Measurements from ENCODE around the gene AAMDC.
A peak's percentile ranks its signal among the peaks of the same experiment; 100 is the strongest.
"Not testable (repeated sequence)": the region's sequence is repeated elsewhere in the genome, so short reads cannot be mapped to it uniquely, and the experiment has no call there.

The AAMDC gene

DNA sequence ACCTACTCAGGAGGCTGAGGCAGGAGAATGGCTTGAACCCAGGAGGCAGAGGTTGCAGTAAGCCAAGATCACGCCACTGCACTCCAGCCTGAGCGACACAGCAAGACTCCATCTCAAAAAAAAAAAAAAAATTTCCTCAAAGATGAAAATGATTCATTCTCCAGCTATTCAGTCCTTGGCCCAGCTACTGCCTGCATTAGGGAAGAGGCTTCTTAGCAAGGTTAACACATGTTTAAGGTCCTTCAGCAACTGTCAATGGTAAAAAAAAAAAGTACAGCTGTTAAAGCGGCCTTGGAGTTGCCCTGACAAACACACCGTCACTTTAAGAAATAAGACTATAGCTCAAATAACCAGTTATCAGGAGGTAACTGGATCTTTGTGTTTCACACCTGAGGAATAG, 57.3 kb downstream of the AAMDC start:
- H3K4me3 ChIP-seq (ENCODE audit: low read length); DNase-seq (ENCODE audit: low read depth, low spot score): not testable (repeated sequence)

DNA sequence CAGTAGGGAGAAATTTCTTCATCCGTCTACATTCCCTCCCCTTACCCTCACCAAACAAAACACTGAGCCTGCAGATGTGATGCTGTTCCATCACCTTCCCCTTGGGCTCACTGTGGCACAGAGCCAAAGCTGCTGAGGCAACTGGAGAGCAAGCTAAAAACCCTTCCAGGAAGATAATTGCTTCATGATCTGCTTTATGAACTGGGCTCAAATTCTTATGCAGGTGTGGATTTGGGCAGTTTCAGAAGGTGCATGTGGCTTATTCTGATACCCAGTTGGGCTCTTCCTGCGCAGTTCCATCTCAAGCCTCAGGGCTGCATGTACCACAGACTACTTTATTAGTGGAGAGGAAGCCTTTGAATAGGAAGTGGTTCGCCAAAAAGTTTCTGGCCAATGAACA, 58.3 kb downstream of the AAMDC start:
- DNase-seq (ENCODE audit: low read depth, low spot score) = peak; percentile 58
- no peak overlapping the region for H3K4me3 ChIP-seq (ENCODE audit: low read length)

DNA sequence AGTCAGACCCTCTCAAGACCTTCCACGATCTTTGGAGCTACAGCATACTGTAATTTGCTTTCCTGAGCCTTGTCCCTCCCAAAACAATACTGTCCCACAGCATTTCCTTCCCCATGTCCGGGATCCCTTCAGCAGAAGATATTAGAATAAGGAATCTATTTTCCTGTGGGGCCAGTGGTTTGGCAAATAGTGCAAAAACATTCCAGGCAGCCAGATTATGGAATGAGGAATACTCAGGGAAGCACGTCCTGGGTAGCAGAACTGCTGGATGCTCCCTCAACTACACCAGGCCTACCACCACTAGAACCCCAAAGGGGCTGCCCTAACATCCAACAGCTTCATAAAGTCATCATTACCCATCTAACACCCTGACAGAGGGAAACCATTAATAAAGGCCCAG, 61.5 kb downstream of the AAMDC start:
- no peak for DNase-seq (ENCODE audit: low read depth, low spot score)
- H3K4me3 ChIP-seq (ENCODE audit: low read length) = no peak overlapping the region

DNA sequence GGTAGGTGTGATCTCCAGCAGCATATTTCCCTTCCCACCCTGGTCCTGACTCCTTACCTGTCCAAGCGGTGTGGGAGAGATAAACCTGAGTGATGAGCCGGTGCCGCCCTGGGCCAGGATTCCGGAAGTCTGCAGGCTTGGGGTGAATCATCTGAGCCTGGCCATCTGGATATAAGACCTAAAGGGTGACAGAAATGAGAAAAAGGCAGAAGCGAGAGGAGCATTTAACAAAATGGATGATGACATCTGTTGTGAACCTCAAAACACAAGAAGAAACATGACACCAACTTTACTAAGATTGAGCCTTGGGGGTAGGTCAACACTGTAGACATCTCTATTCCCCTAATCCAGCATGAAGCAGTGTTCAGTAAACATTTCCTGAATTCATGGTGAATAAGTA, 62.8 kb downstream of the AAMDC start:
- H3K4me3 ChIP-seq (ENCODE audit: low read length) = no peak overlapping the region
- DNase-seq (ENCODE audit: low read depth, low spot score) = no peak

DNA sequence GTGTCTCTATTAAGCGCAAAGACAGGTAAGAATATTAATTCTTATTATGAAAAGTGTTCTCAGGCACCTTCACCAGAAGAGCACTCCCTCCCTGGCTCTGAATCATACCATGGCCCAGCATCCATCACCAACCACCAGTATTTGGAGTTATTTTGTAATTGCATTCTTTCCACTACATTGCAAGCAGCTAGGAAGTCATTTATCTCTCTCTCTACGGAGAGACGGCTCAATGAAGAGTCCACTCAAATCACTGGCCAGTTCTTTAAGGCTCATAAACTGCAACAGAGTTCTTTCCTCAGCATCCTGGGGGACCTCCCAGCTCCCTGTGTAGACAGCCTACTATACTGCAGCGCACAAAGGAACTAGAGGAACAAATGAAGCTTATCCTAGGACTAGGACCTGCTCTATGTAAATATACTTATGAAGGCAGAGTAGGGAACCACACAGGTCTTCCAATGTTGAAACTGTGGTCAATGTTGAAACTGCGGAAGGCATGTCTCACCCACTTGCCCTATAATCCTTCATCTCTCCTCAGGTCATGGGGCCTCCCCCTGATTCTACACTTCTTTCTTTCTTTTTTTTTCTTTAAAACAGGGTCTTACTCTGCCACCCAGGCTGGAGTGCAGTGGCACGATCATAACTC, 63.4 kb downstream of the AAMDC start:
- DNase-seq (ENCODE audit: low read depth, low spot score) = no peak
- H3K4me3 ChIP-seq (ENCODE audit: low read length) = no peak overlapping the region

DNA sequence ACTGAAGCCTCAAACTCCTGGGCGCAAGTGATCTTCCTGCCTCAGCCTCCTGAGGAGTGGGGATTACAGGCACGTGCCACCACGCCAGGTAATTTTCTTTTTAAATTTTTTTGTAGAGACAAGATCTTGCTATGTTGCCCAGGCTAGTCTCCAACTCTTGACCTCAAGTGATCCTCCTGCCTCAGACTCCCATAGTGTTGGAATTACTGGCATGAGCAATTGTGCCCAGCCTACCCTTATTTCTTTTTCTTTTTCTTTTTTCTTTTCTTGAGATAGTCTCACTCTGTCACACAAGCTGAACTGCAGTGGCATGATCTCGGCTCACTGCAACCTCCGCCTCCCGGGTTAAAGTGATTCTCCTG, 63.9 kb downstream of the AAMDC start:
- H3K4me3 ChIP-seq (ENCODE audit: low read length) = no peak overlapping the region
- no peak for DNase-seq (ENCODE audit: low read depth, low spot score)

DNA sequence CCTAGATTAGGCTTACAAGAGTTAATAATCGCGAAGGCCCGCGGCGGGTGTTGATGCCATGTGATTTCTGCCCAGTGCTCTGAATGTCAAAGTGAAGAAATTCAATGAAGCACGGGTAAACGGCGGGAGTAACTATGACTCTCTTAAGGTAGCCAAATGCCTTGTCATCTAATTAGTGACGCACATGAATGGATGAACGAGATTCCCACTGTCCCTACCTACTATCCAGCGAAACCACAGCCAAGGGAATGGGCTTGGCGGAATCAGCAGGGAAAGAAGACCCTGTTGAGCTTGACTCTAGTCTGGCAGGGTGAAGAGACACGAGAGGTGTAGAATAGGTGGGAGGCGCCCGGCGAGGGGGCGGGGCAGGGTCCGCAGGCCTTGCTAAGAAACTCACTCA, 65.5 kb downstream of the AAMDC start:
- no peak for DNase-seq (ENCODE audit: low read depth, low spot score)
- H3K4me3 ChIP-seq (ENCODE audit: low read length) = no peak overlapping the region

DNA sequence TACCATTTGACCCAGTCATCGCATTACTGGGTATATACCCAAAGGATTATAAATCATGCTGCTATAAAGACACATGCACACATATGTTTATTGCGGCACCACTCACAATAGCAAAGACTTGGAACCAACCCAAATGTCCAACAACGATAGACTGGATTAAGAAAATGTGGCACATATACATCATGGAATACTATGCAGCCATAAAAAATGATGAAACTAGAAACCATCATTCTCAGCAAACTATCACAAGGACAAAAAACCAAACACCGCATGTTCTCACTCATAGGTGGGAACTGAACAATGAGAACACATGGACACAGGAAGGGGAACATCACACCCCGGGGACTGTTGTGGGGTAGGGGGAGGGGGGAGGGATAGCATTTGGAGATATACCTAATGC, 68.1 kb downstream of the AAMDC start:
- not testable (repeated sequence) for DNase-seq (ENCODE audit: low read depth, low spot score); H3K4me3 ChIP-seq (ENCODE audit: low read length)

DNA sequence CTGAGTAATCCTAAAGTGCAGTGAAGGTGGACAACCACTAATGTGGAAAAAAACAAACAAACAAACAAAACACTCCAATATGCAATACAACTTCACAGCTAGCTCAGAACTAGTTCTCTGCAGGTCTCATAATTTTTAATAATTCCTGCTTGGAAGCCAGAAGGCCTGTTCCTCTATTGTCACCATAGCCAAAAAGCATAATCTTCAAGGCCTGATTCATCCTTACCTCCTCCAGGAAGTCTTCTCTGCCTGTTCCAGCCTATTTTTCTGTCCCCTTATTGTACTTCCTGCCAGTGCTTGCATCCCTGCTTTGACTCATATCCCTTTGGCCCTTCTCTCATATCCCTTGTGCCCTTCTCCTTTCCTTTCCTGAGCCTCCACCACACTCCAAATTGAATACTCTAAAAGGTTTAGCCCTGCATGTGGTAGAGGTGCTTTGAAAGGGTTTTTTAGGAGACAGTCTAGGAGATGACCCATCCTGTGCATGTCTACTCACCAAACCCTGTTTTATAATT, 69.2 kb downstream of the AAMDC start:
- H3K4me3 ChIP-seq (ENCODE audit: low read length); DNase-seq (ENCODE audit: low read depth, low spot score): not testable (repeated sequence)

DNA sequence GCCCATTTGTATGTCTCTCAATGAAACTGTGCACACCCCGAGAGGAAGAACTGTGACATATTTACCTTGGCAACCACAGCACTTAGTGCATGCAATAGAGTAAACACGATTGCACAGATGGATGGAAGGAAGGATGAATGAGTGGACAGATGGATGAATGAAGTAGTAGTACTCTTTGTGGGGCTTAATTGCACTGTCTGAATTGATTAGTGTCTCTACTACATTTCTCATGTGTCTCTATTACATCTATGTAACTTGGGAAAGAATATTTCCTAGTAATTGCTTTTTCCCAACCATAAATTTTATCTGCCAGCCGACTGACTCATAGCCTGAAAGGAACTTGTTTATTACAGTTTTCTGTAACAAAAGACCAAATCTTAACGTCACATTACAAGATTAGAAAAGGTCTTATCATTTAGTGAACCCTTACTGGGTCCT, 69.7 kb downstream of the AAMDC start:
- H3K4me3 ChIP-seq (ENCODE audit: low read length); DNase-seq (ENCODE audit: low read depth, low spot score): not testable (repeated sequence)

DNA sequence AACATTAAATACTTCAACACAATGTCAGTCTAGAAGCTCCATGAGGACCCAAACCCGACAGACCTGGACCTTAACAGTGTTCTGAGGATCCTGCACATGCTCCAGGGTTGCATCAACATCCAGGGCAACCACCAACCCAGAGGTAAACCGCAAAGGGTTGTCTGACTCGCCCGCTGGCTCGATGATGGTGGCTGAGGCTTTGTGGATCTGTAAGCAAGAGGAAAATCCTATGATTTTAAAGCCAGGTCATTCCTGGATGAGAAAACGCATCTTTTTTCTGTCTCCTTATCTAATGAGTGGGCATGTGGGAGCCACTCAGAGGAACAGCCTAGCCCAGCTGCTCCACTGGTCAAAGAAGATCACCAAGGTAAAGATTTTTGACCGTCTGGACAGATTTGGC, 70.3 kb downstream of the AAMDC start:
- H3K4me3 ChIP-seq (ENCODE audit: low read length); DNase-seq (ENCODE audit: low read depth, low spot score): not testable (repeated sequence)

DNA sequence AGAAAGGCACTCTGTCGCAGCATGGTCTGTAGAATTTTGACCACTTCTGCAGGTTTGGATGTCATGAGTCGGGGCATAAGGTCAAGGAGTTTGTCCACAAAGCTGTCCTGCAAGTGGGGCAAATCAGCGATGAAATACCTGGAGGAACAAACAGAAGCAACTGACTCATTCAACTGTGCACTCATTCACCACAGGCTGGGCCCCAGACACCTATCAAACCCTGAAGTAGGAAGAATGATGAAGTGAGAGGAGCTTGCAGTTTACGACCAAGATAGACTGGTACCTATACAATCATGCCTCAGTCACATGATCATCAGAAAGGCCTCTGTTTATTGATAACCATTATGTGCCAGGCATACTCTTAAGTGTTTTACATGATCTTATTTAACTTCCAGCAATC, 70.8 kb downstream of the AAMDC start:
- not testable (repeated sequence) for DNase-seq (ENCODE audit: low read depth, low spot score); H3K4me3 ChIP-seq (ENCODE audit: low read length)

DNA sequence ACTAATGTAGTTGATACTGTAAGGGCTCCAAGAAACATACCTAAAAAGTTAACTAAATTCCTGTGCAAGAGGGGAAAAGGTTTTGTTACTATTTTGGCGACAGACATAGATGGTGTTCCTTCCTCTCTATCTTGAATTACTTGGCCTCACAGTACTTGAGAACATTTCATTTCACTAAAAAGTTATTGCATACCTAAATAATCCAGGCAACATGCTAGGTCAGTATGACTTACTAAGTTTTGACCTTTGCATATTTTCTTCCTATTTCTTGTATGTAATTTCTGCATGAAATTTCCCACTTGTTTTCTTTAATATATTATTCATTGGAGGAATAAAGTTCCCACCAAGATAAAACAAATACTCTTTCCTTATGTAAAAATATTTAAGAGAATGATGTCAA, 74.0 kb downstream of the AAMDC start:
- not testable (repeated sequence) for DNase-seq (ENCODE audit: low read depth, low spot score); H3K4me3 ChIP-seq (ENCODE audit: low read length)

DNA sequence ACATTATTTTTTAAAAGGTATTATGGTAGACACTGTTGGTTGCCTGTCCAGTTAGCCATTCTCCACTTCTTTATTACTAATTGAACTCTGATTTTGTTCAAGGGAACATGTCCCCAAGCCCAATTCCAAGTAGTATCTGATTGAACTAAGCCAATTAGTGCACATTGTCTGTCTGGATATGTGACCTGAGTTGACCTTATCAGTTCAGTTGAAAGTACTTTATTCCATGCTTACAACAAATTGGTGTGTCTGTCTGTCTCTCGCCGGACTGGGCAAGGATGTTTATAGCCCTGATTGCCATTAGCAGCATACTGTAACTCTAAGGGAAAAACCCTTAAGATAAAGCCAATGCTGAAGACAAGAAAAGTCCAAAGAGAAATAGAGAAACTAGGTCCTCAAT, 87.9 kb downstream of the AAMDC start:
- no peak for DNase-seq (ENCODE audit: low read depth, low spot score)

DNA sequence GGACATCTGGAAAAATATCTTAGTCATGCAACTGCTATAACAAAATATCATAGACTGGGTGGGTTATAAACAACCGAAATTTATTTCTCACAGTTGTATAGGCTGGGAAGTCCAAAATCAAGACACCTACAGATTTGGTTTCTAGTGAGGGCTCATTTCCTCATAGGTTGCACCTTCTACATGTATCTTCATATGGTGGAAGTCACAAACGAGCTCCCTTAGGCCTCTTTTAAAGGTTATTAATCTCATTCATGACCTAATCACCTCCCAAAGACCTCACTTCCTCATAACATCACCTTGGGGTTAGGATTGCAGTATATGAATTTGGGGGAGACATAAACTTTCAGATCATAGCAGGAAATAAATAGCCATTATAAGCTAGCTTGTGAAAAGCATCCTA, 88.3 kb downstream of the AAMDC start:
- no peak overlapping the region for H3K4me3 ChIP-seq (ENCODE audit: low read length)

More for the DNA sequence above, 87.9 kb downstream of the AAMDC start:
- H3K4me3 ChIP-seq (ENCODE audit: low read length) = no peak overlapping the region

DNA sequence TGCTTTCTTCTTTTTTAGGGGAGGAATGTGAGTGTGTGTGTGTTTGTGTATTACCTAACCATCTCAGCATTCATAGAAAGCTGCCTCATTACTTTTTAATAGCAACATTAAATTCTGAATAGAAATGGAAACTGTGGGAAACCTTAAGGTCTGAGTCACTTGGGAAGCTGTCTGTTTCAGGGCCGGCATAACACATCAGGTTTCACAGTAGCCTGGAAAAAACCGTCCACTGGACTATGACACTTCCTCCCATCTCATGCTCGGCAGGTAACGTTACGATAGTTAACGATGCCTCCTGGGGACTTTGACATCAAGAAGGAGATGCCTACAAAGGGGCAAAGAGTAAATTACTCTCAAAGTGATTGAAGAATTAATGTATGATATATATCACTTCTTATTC, 89.9 kb downstream of the AAMDC start:
- not testable (repeated sequence) for DNase-seq (ENCODE audit: low read depth, low spot score); H3K4me3 ChIP-seq (ENCODE audit: low read length)

More for the DNA sequence above, 88.3 kb downstream of the AAMDC start:
- DNase-seq (ENCODE audit: low read depth, low spot score) = no peak

DNA sequence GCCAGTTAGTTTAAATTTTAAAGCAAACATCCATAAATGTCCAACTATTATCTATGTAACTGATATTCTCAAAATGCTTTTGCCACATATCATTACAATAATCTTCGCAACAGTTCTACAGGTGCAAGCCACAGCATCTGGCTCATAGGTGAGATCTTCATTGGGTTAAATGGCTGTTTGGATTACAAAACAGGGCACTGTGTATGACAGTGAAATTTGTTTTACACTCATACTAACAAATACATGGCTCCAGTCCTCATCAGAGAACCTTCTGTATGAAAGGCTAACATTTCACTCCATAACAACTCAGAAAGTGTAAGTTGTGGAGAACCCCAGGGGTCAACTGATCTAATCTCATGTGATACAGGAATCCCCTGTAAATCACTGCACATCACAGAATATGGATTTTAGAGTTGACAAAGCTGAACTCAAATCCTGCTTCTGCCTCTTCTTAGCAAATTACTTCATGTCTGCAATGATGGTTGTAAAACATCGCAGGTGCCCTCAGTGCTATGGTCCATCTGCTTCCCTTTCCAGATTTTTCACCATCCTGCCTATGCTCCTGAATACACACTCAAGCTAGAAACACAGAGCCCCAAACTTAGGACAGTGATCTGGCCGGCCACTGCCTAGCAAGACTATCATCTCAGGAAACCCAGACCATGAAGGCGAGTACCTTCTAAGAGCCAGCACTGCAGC, 92.8 kb downstream of the AAMDC start:
- not testable (repeated sequence) for DNase-seq (ENCODE audit: low read depth, low spot score); H3K4me3 ChIP-seq (ENCODE audit: low read length)

DNA sequence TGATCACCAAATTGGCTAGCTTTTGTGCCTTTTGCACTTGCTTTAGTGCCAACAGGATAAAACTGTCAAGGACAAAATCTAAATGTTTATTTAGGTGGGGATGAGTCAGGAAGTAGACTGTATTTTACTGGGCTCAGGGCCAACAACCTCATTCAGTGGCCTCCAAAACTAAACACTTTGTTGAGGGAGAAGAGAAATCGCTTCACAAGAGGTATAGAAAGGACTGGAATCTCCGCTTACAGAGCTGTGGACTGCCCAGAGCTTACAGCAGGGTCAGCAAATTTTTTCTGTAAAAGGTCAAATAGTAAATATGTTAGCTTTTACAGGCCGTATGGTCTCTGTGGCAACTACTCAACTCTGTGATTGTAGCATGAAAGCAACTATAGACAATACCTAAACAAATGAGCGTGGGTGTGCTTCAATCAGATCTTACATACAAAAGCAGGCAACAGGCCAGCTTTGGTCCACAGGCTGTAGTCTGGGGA, 93.4 kb downstream of the AAMDC start:
- not testable (repeated sequence) for H3K4me3 ChIP-seq (ENCODE audit: low read length); DNase-seq (ENCODE audit: low read depth, low spot score)

DNA sequence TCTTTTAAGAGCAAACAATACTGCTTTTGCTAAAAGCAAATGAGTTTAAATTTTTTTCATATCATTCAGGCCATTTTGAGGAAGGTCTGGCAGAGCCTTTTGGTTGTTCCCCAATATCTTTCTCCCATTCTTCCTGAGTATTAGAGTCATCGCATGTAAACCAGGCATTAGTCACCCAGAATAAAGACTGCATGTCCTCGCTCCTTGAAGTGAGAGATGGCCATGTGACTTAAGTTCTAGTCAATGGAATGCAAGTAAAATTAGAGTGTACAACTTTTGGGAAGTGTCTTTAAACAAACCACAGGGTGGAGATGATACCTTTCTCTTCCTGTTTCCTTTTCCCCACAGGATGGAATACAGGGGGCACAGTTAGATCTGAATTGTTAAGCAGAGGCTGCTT, 96.8 kb downstream of the AAMDC start:
- DNase-seq (ENCODE audit: low read depth, low spot score); H3K4me3 ChIP-seq (ENCODE audit: low read length): not testable (repeated sequence)

Data from Jurkat, Clone E6-1 (cell line).